K562 (cell line): ENCODE results near the gene TAS1R3. TPM values are rescaled to one million over a fixed set of nuclear protein-coding genes. Genes with fewer than 3 reads are reported as not detected.

ENCODE experiments used
- ATAC-seq: fragments of 200-7000 bp; cut with Tn5 transposase; 3 replicates; pipeline ENCODE4 v1.9.1; 2020; ENCODE audit warnings: moderate library complexity
- BruUV-seq: library from RNA; stranded (reverse); fragments of 400-500 nt; replicated peaks from 2 replicates; lab custom pipeline; 2021; lab: Mats Ljungman, UMichigan
- CTCF ChIA-PET: fragments of 300-600 bp; formaldehyde crosslinking; extraction: SDS; loops from one replicate; lab custom pipeline; 2021; ENCODE audit warnings: low intra/inter-chr PET ratio; lab: Yijun Ruan, JAX
- POLR2A ChIA-PET: fragments of 300-600, 350-650 bp; sonication (Branson Sonifier 250); formaldehyde crosslinking; extraction: SDS; loops from one replicate; lab custom pipeline; 2021; ENCODE audit warnings: antibody characterized with exemption, inconsistent platforms; lab: Yijun Ruan, JAX
- DNase-seq, 4 experiments: peaks; one replicate each; pipeline versions ENCODE4 v3.0.0 to v3.0.0-alpha.2; 2011 to 2018; ENCODE audit warnings: low spot score in 3 of 4, mixed read lengths in 3 of 4; ENCODE audit errors: extremely low read depth in 1 of 4
- FAIRE-seq: peaks from 2 replicates; lab custom pipeline; 2011; peaks lifted over from hg19 to GRCh38; lab: Jason Lieb, UNC
- H2AFZ ChIP-seq: 2 replicates; pipeline ENCODE4 v1.6.0; 2011; ENCODE audit warnings: low read depth, low read length, control low read depth, inconsistent platforms
- H3K27ac ChIP-seq: fragments of 200-600 bp; 3 replicates; pipeline ENCODE4 v1.8.0; 2011; ENCODE audit warnings: low read depth, mild to moderate bottlenecking, control low read depth, inconsistent platforms, low read length, moderate library complexity, mixed read lengths; ENCODE audit errors: extremely low read depth
- H3K27me3 ChIP-seq, 2 experiments: fragments of 300-600 bp in 1 of 2; 2 replicates in 1 of 2; 3 replicates in 1 of 2; pipeline versions ENCODE4 v1.6.0 to v1.8.0; 2011; ENCODE audit warnings: inconsistent platforms in 2 of 2, low read length in 2 of 2, mild to moderate bottlenecking in 1 of 2, mixed read lengths in 1 of 2, moderate library complexity in 1 of 2; ENCODE audit not compliant: control insufficient read depth in 2 of 2, insufficient read depth in 2 of 2
- H3K36me3 ChIP-seq: fragments of 300-600 bp; 3 replicates; pipeline ENCODE4 v1.8.0; 2011; ENCODE audit warnings: mild to moderate bottlenecking, low read length, inconsistent platforms; ENCODE audit not compliant: control insufficient read depth, insufficient read depth
- H3K4me1 ChIP-seq, 2 experiments: fragments of 200-600 bp in 1 of 2; replicated peaks in 1 of 2; 2 replicates in 1 of 2; 3 replicates in 1 of 2; pipeline versions ENCODE4 v1.5.1 to v1.8.0; 2011; ENCODE audit warnings: inconsistent platforms in 2 of 2, low read length in 2 of 2, mild to moderate bottlenecking in 1 of 2, mixed read lengths in 1 of 2, moderate library complexity in 1 of 2; ENCODE audit not compliant: control insufficient read depth in 2 of 2, insufficient read depth in 2 of 2
- H3K4me2 ChIP-seq: 2 replicates; pipeline ENCODE4 v1.6.1; 2011; ENCODE audit warnings: low read length, control low read depth, inconsistent platforms, mixed read lengths; ENCODE audit not compliant: insufficient read depth
- H3K4me3 ChIP-seq: fragments of 200-600 bp; sonication (generic), shearing (Covaris generic); 2 replicates; pipeline ENCODE4 v1.5.1; 2016; ENCODE audit warnings: control low read depth, inconsistent platforms
- H3K79me2 ChIP-seq: fragments of 200-600 bp; 3 replicates; pipeline ENCODE4 v1.8.0; 2011; ENCODE audit warnings: low read length, inconsistent platforms; ENCODE audit not compliant: control insufficient read depth, insufficient read depth
- H3K9ac ChIP-seq, 2 experiments: 2 replicates each; pipeline versions ENCODE4 v1.6.0 to v1.6.1; 2011; ENCODE audit warnings: low read depth in 2 of 2, low read length in 2 of 2, control low read depth in 1 of 2, inconsistent platforms in 1 of 2, mild to moderate bottlenecking in 1 of 2, mixed read lengths in 1 of 2; ENCODE audit not compliant: insufficient read depth in 1 of 2
- H3K9me1 ChIP-seq: one replicate; pipeline ENCODE4 v1.6.0; 2011; ENCODE audit warnings: inconsistent platforms, mild to moderate bottlenecking, low read length, moderate library complexity; ENCODE audit not compliant: control insufficient read depth, insufficient read depth
- H3K9me3 ChIP-seq: replicated peaks from 2 replicates; pipeline ENCODE4 v1.5.1; 2011; ENCODE audit warnings: low read depth, low read length, inconsistent platforms; ENCODE audit not compliant: control insufficient read depth, insufficient read depth
- H4K20me1 ChIP-seq: replicated peaks from 2 replicates; pipeline ENCODE4 v1.6.1; 2011; ENCODE audit warnings: low read length, inconsistent platforms, mixed read lengths; ENCODE audit not compliant: control insufficient read depth, insufficient read depth
- ATF7 ChIP-seq: fragments of 450-650 bp; IDR thresholded peaks from 2 replicates; pipeline ENCODE4 v1.7.1; 2014; ENCODE audit warnings: mild to moderate bottlenecking, moderate library complexity
- BACH1 ChIP-seq: fragments of 200-800 bp; sonication (Bioruptor generic); IDR thresholded peaks from 2 replicates; pipeline ENCODE4 v1.6.1; 2016; ENCODE audit warnings: missing genetic modification characterization, missing compliant biosample characterization
- BCOR ChIP-seq: fragments of 450-650 bp; IDR thresholded peaks from 2 replicates; pipeline ENCODE4 v1.6.1; 2016
- BRF1 ChIP-seq: IDR thresholded peaks from 3 replicates; pipeline ENCODE4 v1.6.1; 2011; ENCODE audit warnings: borderline replicate concordance, mild to moderate bottlenecking; ENCODE audit not compliant: insufficient read length; ENCODE audit errors: extremely low read depth
- CXXC5 ChIP-seq: fragments of 250-450 bp; sonication (Bioruptor Pico); IDR thresholded peaks from 2 replicates; pipeline ENCODE4 v1.8.0; 2022; ENCODE audit warnings: inconsistent platforms, mild to moderate bottlenecking, moderate library complexity
- FOXJ3 ChIP-seq: sonication (generic); formaldehyde crosslinking; IDR thresholded peaks from 2 replicates; pipeline ENCODE4 v1.4.0; 2020; ENCODE audit warnings: mild to moderate bottlenecking, missing genetic modification reagents
- HMG20B ChIP-seq: fragments of 250-450 bp; sonication (Bioruptor Pico); IDR thresholded peaks from 2 replicates; pipeline ENCODE4 v1.5.0; 2021; ENCODE audit warnings: mild to moderate bottlenecking
- HNRNPH1 ChIP-seq: fragments of 200-400 bp; formaldehyde crosslinking; optimal IDR thresholded peaks from 2 replicates; pipeline ENCODE3; 2017; ENCODE audit warnings: low read depth, mild to moderate bottlenecking, low read length, moderate library complexity
- MAZ ChIP-seq, 2 experiments: fragments of 450-650 bp in 1 of 2; sonication (generic) in 1 of 2; formaldehyde crosslinking; IDR thresholded peaks in 1 of 2; conservative IDR thresholded peaks in 1 of 2; 2 replicates each; pipeline versions ENCODE4 v1.4.0 to v1.5.0; 2020; ENCODE audit warnings: mild to moderate bottlenecking in 1 of 2, missing genetic modification reagents in 1 of 2
- RFX5 ChIP-seq: IDR thresholded peaks from 2 replicates; pipeline ENCODE4 v1.6.1; 2011; ENCODE audit warnings: low read depth, mild to moderate bottlenecking, improper control_type of control experiment, low read length
- SMAD1 ChIP-seq: fragments of 150-350 bp; IDR thresholded peaks from 2 replicates; pipeline ENCODE4 v1.6.1; 2014; ENCODE audit warnings: low read length, low read depth; ENCODE audit not compliant: partially characterized antibody
- STAT5A ChIP-seq: IDR thresholded peaks from 2 replicates; pipeline ENCODE4 v1.6.1; 2012; ENCODE audit warnings: low read length, inconsistent platforms, borderline replicate concordance
- USF1 ChIP-seq: sonication (generic); formaldehyde crosslinking; IDR thresholded peaks from 2 replicates; pipeline ENCODE4 v1.9.0; 2022; ENCODE audit warnings: mild to moderate bottlenecking, missing genetic modification reagents
- YBX1 ChIP-seq: fragments of 450-650 bp; IDR thresholded peaks from 2 replicates; pipeline ENCODE4 v1.7.1; 2016; ENCODE audit warnings: mild to moderate bottlenecking
- ZC3H4 ChIP-seq: sonication (generic); formaldehyde crosslinking; IDR thresholded peaks from 2 replicates; pipeline ENCODE4 v1.9.0; 2021; ENCODE audit warnings: missing genetic modification reagents, borderline replicate concordance
- ZNF23 ChIP-seq: fragments of 250-450 bp; sonication (Bioruptor Pico); IDR thresholded peaks from 2 replicates; pipeline ENCODE4 v1.4.0; 2020; ENCODE audit warnings: mild to moderate bottlenecking
- ZNF41 ChIP-seq: fragments of 250-450 bp; sonication (Bioruptor Pico); conservative IDR thresholded peaks from 2 replicates; pipeline ENCODE4 v1.4.0; 2020; ENCODE audit warnings: mild to moderate bottlenecking
- ZNF695 ChIP-seq: fragments of 450-650 bp; formaldehyde crosslinking; IDR thresholded peaks from 2 replicates; pipeline ENCODE4 v1.4.0; 2020; ENCODE audit warnings: mild to moderate bottlenecking, moderate library complexity
- WGBS: fragments of 100-300 bp; shearing (Covaris generic); methylation state at CpG from one replicate; pipeline ENCODE4 v1.1.6; 2016; ENCODE audit warnings: low coverage, mixed read lengths; ENCODE audit not compliant: insufficient coverage; ENCODE audit errors: missing lambda C conversion rate; 5-methylcytosine and 5-hydroxymethylcytosine counted together
- in situ Hi-C: fragments of 300-500 bp; cut with MboI; formaldehyde crosslinking; loops from 4 replicates; pipeline ENCODE4 v1.15.0; 2018; ENCODE audit warnings: inconsistent platforms, mixed read lengths
- intact Hi-C: fragments of 100-400 bp; cut with micrococcal nuclease; formaldehyde crosslinking; loops from 2 replicates; pipeline ENCODE4 v1.14.2; 2022
- polyA plus RNA-seq, 8 experiments: library from polyadenylated mRNA; depleted of rRNA in 4 of 8; stranded (reverse) in 5 of 8; unstranded in 3 of 8; fragments of >200 nt; fragmentation: Nextera tagmentation in 2 of 8; fragmentation: Illumina TruSeq in 1 of 8; extraction: Ambion mirVana in 2 of 8; extraction: Trizol in 1 of 8; gene quantifications; 2 replicates each; pipeline versions ENCODE4 v1.2.1 to v1.2.3, GENCODE V29; 2011 to 2014; ENCODE audit warnings: inconsistent platforms in 1 of 8, missing spikeins in 1 of 8
- total RNA-seq, 7 experiments: library from RNA; depleted of rRNA in 6 of 7; stranded (reverse); fragments of >200 nt in 6 of 7; fragmentation: Illumina TruSeq in 2 of 7; extraction: Trizol in 2 of 7; gene quantifications; 2 replicates each; pipeline versions ENCODE4 v1.2.1 to v1.2.3, GENCODE V29; 2011 to 2021; ENCODE audit warnings: low replicate concordance in 1 of 7
- TF ChIP-seq, protein P1 (sequence below): fragments of 250-450 bp; sonication (Bioruptor Pico); IDR thresholded peaks from 2 replicates; pipeline ENCODE4 v1.8.0; 2021; ENCODE audit warnings: borderline replicate concordance, mild to moderate bottlenecking, moderate library complexity; ENCODE audit not compliant: poor library complexity, severe bottlenecking
- TF ChIP-seq, protein P2 (sequence below): IDR thresholded peaks from 2 replicates; pipeline ENCODE4 v1.6.1; 2012; ENCODE audit warnings: low read depth, low read length, improper control_type of control experiment, borderline replicate concordance

TAS1R3 gene
- total and polyA plus RNA-seq, 9 of the 15 experiments (the other 6 are each of a cell fraction or from before 2014, with no cell fraction given): 0.07 to 0.13 TPM; not detected in 7

GRCh38 chr1:1281533-1282321 lies 49.4 kb upstream of the TAS1R3 start (continued):
- TF ChIP-seq ZNF23 (CRISPR knock-in tag): no peak
- no peak for TF ChIP-seq HMG20B (CRISPR knock-in tag)
- TF ChIP-seq BCOR: peak; percentile 87
- TF ChIP-seq HNRNPH1: no peak

GRCh38 chr1:1282998-1283397 lies 48.1 kb upstream of the TAS1R3 start:
- peaks cover 2 to 25% of the 10 kb centered on the region in 2 experiments; a peak in 3 of 5 replicates for H3K27me3 ChIP-seq
- no peaks in the 10 kb centered on the region for H3K79me2 ChIP-seq
- DNase-seq (no peak), FAIRE-seq (no peak), ATAC-seq (no peak)
- no peaks in the 10 kb centered on the region for H3K36me3 ChIP-seq
- no peak overlapping the region for H3K9ac ChIP-seq
- no peak overlapping the region for H3K4me2 ChIP-seq
- no peak overlapping the region for H2AFZ ChIP-seq
- CTCF ChIA-PET: no interaction called here
- TF ChIP-seq STAT5A (no peak), BRF1 (no peak), ZNF41 (CRISPR knock-in tag) (no peak), SMAD1 (no peak), MAZ (CRISPR knock-in tag; conservative IDR thresholded peaks at IDR 0.05 in 1 of 2, IDR thresholded peaks at IDR 0.05 in 1 of 2) (no peak), USF1 (CRISPR knock-in tag) (no peak), ATF7 (no peak), ZC3H4 (no peak), FOXJ3 (no peak), YBX1 (no peak), RFX5 (no peak), ZNF695 (CRISPR knock-in tag) (no peak), CXXC5 (CRISPR knock-in tag) (no peak), BACH1 (tag) (no peak)
- TF ChIP-seq, protein P1, sequence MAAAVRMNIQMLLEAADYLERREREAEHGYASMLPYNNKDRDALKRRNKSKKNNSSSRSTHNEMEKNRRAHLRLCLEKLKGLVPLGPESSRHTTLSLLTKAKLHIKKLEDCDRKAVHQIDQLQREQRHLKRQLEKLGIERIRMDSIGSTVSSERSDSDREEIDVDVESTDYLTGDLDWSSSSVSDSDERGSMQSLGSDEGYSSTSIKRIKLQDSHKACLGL (CRISPR knock-in tag): no peak
- TF ChIP-seq, protein P2, sequence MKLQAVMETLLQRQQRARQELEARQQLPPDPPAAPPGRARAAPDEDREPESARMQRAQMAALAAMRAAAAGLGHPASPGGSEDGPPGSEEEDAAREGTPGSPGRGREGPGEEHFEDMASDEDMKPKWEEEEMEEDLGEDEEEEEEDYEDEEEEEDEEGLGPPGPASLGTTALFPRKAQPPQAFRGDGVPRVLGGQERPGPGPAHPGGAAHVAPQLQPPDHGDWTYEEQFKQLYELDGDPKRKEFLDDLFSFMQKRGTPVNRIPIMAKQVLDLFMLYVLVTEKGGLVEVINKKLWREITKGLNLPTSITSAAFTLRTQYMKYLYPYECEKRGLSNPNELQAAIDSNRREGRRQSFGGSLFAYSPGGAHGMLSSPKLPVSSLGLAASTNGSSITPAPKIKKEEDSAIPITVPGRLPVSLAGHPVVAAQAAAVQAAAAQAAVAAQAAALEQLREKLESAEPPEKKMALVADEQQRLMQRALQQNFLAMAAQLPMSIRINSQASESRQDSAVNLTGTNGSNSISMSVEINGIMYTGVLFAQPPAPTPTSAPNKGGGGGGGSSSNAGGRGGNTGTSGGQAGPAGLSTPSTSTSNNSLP: no peak
- POLR2A ChIA-PET: interaction anchor here (0.6 kb wide), 1 partner anchor 223 kb away, joined by 3 read pairs; no protein-coding TSS in a partner anchor
- H3K4me3 ChIP-seq: no peak overlapping the region
- no peaks in the 10 kb centered on the region for H3K9me3 ChIP-seq
- no peak overlapping the region for H3K27ac ChIP-seq
- peaks cover 0 to 65% of the 10 kb centered on the region in 2 experiments; a peak in 3 of 5 replicates for H3K4me1 ChIP-seq
- peaks cover 3% of the 10 kb centered on the region; the same call in 1 of the 2 replicates for H4K20me1 ChIP-seq
- in situ Hi-C loops (no loop called here), intact Hi-C loops (no loop called here)
- no TSS peak for BruUV-seq
- 27% methylated on average over 14 of the region's 14 CpGs for WGBS
- peaks cover 3% of the 10 kb centered on the region for H3K9me1 ChIP-seq
